Parathyroid adenoma (tissue), 2 donors: ENCODE data around the gene BDNF.
"Not testable (repeated sequence)": the region's sequence is repeated elsewhere in the genome, so short reads cannot be mapped to it uniquely, and the experiment has no call there.

ENCODE experiments used
- H2AFZ ChIP-seq: fragments of 300-600 bp; sonication (generic); one replicate; pipeline ENCODE4 v1.7.0; 2017; ENCODE audit warnings: antibody characterized with exemption, mild to moderate bottlenecking
- H3K27ac ChIP-seq: fragments of 300-600 bp; sonication (generic); one replicate; pipeline ENCODE4 v1.7.0; 2017
- H3K27me3 ChIP-seq: fragments of 300-600 bp; sonication (generic); one replicate; pipeline ENCODE4 v1.7.0; 2017; ENCODE audit warnings: low read length; ENCODE audit not compliant: control insufficient read depth, insufficient read depth
- H3K36me3 ChIP-seq: fragments of 300-600 bp; sonication (generic); one replicate; pipeline ENCODE4 v1.7.0; 2017; ENCODE audit warnings: low read length; ENCODE audit not compliant: control insufficient read depth, insufficient read depth
- H3K4me1 ChIP-seq: fragments of 300-600 bp; sonication (generic); one replicate; pipeline ENCODE4 v1.7.0; 2017; ENCODE audit warnings: control low read depth
- H3K4me2 ChIP-seq: fragments of 300-600 bp; sonication (generic); one replicate; pipeline ENCODE4 v1.7.0; 2017; ENCODE audit warnings: low read length
- H3K4me3 ChIP-seq: fragments of 300-600 bp; sonication (generic); one replicate; pipeline ENCODE4 v1.7.0; 2017; ENCODE audit warnings: low read depth, low read length
- H3K79me2 ChIP-seq: fragments of 300-600 bp; sonication (generic); one replicate; pipeline ENCODE4 v1.7.0; 2017; ENCODE audit warnings: control low read depth
- H3K9ac ChIP-seq: fragments of 300-600 bp; sonication (generic); one replicate; pipeline ENCODE4 v1.7.0; 2017; ENCODE audit warnings: mild to moderate bottlenecking
- H3K9me3 ChIP-seq: fragments of 300-600 bp; sonication (generic); one replicate; pipeline ENCODE4 v1.7.0; 2017; ENCODE audit warnings: low read length; ENCODE audit not compliant: control insufficient read depth
- CTCF ChIP-seq: fragments of 300-600 bp; sonication (generic); IDR thresholded peaks from one replicate; pipeline ENCODE4 v1.7.0; 2017; ENCODE audit warnings: antibody characterized with exemption, mild to moderate bottlenecking
- donor health status: primary hyperparathyroidism.

The BDNF gene

GRCh38 chr11:27700351-27701301 lies at the start of gene BDNF:
BDNF (minus strand) TSS chr11:27700455; CDS start chr11:27658564, 41,891 bp downstream.
- Histone ChIP-seq H3K27ac (no peak within 1 kb of the TSS), H3K9me3 (no peaks in the 10 kb centered on the region), H3K4me3 (peak within 1 kb of the TSS; percentile 44), H3K4me1 (peaks cover 4% of the 10 kb centered on the region), H3K79me2 (no peaks in the 10 kb centered on the region), H2AFZ (peak within 1 kb of the TSS; percentile 33), H3K36me3 (no peaks in the 10 kb centered on the region), H3K4me2 (peak within 1 kb of the TSS; percentile 67), H3K27me3 (no peaks in the 10 kb centered on the region), H3K9ac (no peak within 1 kb of the TSS)
- no peak for TF ChIP-seq CTCF

- Histone ChIP-seq H3K4me3 (no peak overlapping the region), H3K27me3 (no peaks in the 10 kb centered on the region), H2AFZ (no peak overlapping the region), H3K9me3 (no peaks in the 10 kb centered on the region), H3K4me1 (no peaks in the 10 kb centered on the region), H3K27ac (no peak overlapping the region), H3K36me3 (no peaks in the 10 kb centered on the region), H3K79me2 (no peaks in the 10 kb centered on the region), H3K9ac (no peak overlapping the region), H3K4me2 (no peak overlapping the region)
- no peak for TF ChIP-seq CTCF
Observed at GRCh38 chr11:27740362-27741013, 40.2 kb upstream of the BDNF start.

- no peaks in the 10 kb centered on the region for H3K4me1 ChIP-seq
- no peak overlapping the region for H2AFZ ChIP-seq
- H3K27me3 ChIP-seq = no peaks in the 10 kb centered on the region
- no peak overlapping the region for H3K4me3 ChIP-seq
- H3K9ac ChIP-seq = no peak overlapping the region
- no peaks in the 10 kb centered on the region for H3K9me3 ChIP-seq
- H3K79me2 ChIP-seq = no peaks in the 10 kb centered on the region
- TF ChIP-seq CTCF = no peak
- H3K27ac ChIP-seq = no peak overlapping the region
- H3K36me3 ChIP-seq = no peaks in the 10 kb centered on the region
- H3K4me2 ChIP-seq = no peak overlapping the region
Observed at GRCh38 chr11:27735281-27735680, 35.0 kb upstream of the BDNF start.

- H3K9me3 ChIP-seq, H3K4me3 ChIP-seq, H3K27me3 ChIP-seq, H3K4me1 ChIP-seq, H3K27ac ChIP-seq, H3K4me2 ChIP-seq, H3K36me3 ChIP-seq, H3K9ac ChIP-seq, H3K79me2 ChIP-seq, H2AFZ ChIP-seq: not testable (repeated sequence)
Observed at GRCh38 chr11:27731803-27732202, 31.5 kb upstream of the BDNF start.

- Histone ChIP-seq H2AFZ (no peak overlapping the region), H3K79me2 (no peaks in the 10 kb centered on the region), H3K9ac (no peak overlapping the region), H3K27me3 (no peaks in the 10 kb centered on the region), H3K9me3 (no peaks in the 10 kb centered on the region), H3K4me2 (no peak overlapping the region), H3K36me3 (no peaks in the 10 kb centered on the region), H3K4me1 (no peaks in the 10 kb centered on the region), H3K4me3 (no peak overlapping the region), H3K27ac (no peak overlapping the region)
- no peak for TF ChIP-seq CTCF
Observed at GRCh38 chr11:27726981-27727380, 26.7 kb upstream of the BDNF start.
